Measurements from ENCODE around the gene NOVA2.
A peak's percentile ranks its signal among the peaks of the same experiment; 100 is the strongest.

Gene NOVA2

GRCh38 chr19:45885556-45886426 lies 87.9 kb downstream of the NOVA2 start, which contains the start of gene IRF2BP1:
Gene IRF2BP1, minus strand, starts transcription at chr19:45886141. Its CDS starts 367 bp downstream, at chr19:45885774.
- H3K4me3 ChIP-seq (replicated peaks; ENCODE audit: low read depth, low read length), result peak within 1 kb of the TSS; percentile 70
- TF ChIP-seq CTCF (IDR thresholded peaks at IDR 0.05; ENCODE audit: low read length, missing control alignments), result no peak
- peak; percentile 94 for DNase-seq (ENCODE audit: low read depth)

GRCh38 chr19:45884682-45885555 lies 88.7 kb downstream of the NOVA2 start:
- H3K4me3 ChIP-seq (replicated peaks; ENCODE audit: low read depth, low read length), result peak overlapping the region; percentile 70
- TF ChIP-seq CTCF (IDR thresholded peaks at IDR 0.05; ENCODE audit: low read length, missing control alignments), result no peak
- DNase-seq (ENCODE audit: low read depth), result no peak

GRCh38 chr19:45883881-45884681 lies 89.6 kb downstream of the NOVA2 start:
- DNase-seq (ENCODE audit: low read depth), result no peak
- H3K4me3 ChIP-seq (replicated peaks; ENCODE audit: low read depth, low read length), result no peak overlapping the region
- TF ChIP-seq CTCF (IDR thresholded peaks at IDR 0.05; ENCODE audit: low read length, missing control alignments), result no peak

Measured in fibroblast of pulmonary artery (primary cell).